Measurements from ENCODE around the gene IL17F.

IL17F gene

GRCh38 chr6:52216932-52217575, 27.2 kb downstream of the IL17F start:
- H3K4me3 ChIP-seq (ENCODE audit: low read depth, low read length), result no peak overlapping the region
- no peak for TF ChIP-seq CTCF (IDR thresholded peaks at IDR 0.05; ENCODE audit: low read depth, low read length)
- in situ Hi-C loops (cut with HindIII; ENCODE audit: low sequenced_read_pairs), result no loop called here
- DNase-seq (ENCODE audit: low read depth, low spot score), result no peak

GRCh38 chr6:52215787-52216186, 28.5 kb downstream of the IL17F start:
- DNase-seq (ENCODE audit: low read depth, low spot score), result no peak
- in situ Hi-C loops (cut with HindIII; ENCODE audit: low sequenced_read_pairs), result no loop called here
- TF ChIP-seq CTCF (IDR thresholded peaks at IDR 0.05; ENCODE audit: low read depth, low read length), result no peak
- H3K4me3 ChIP-seq (ENCODE audit: low read depth, low read length), result no peak overlapping the region

GRCh38 chr6:52213127-52213526, 31.2 kb downstream of the IL17F start:
- H3K4me3 ChIP-seq (ENCODE audit: low read depth, low read length), result no peak overlapping the region
- no peak for TF ChIP-seq CTCF (IDR thresholded peaks at IDR 0.05; ENCODE audit: low read depth, low read length)
- in situ Hi-C loops (cut with HindIII; ENCODE audit: low sequenced_read_pairs), result no loop called here
- DNase-seq (ENCODE audit: low read depth, low spot score), result no peak

- TF ChIP-seq CTCF (IDR thresholded peaks at IDR 0.05; ENCODE audit: low read depth, low read length), result no peak
- DNase-seq (ENCODE audit: low read depth, low spot score), result no peak
- H3K4me3 ChIP-seq (ENCODE audit: low read depth, low read length), result no peak overlapping the region
- in situ Hi-C loops (cut with HindIII; ENCODE audit: low sequenced_read_pairs), result no loop called here
Observed at GRCh38 chr6:52210227-52210626, 34.1 kb downstream of the IL17F start.

GRCh38 chr6:52209770-52210169, 34.5 kb downstream of the IL17F start:
- no peak overlapping the region for H3K4me3 ChIP-seq (ENCODE audit: low read depth, low read length)
- DNase-seq (ENCODE audit: low read depth, low spot score), result no peak
- in situ Hi-C loops (cut with HindIII; ENCODE audit: low sequenced_read_pairs), result no loop called here
- TF ChIP-seq CTCF (IDR thresholded peaks at IDR 0.05; ENCODE audit: low read depth, low read length), result no peak

GRCh38 chr6:52208612-52209011, 35.7 kb downstream of the IL17F start:
- in situ Hi-C loops (cut with HindIII; ENCODE audit: low sequenced_read_pairs), result no loop called here
- no peak for DNase-seq (ENCODE audit: low read depth, low spot score)
- TF ChIP-seq CTCF (IDR thresholded peaks at IDR 0.05; ENCODE audit: low read depth, low read length), result no peak
- no peak overlapping the region for H3K4me3 ChIP-seq (ENCODE audit: low read depth, low read length)

Data from astrocyte of the spinal cord (primary cell).